Activated T-helper 1 cell treated with anti-CD3 and anti-CD28 coated beads, Interleukin-12 subunit alpha, Interleukin-12 subunit beta, Interleukin-2, Interleukin-4 antibody, amounts not matched to agents 30 ng/mL and 10 ng/mL and 1 ng/mL, durations not matched to agents 14 hours and 24 hours and 36 hours (primary cell): Measurements from ENCODE around the gene ATOH8. TPM values are rescaled to one million over a fixed set of nuclear protein-coding genes. Genes with fewer than 3 reads are reported as not detected.

Source experiments
- DNase-seq: peaks from one replicate; pipeline ENCODE4 v3.0.0; 2021; ENCODE audit warnings: low spot score
- H3K27ac Mint-ChIP-seq: one replicate; pipeline ENCODE4 v1.8.0; 2021; ENCODE audit warnings: mild to moderate bottlenecking, mixed read lengths
- H3K27me3 Mint-ChIP-seq: one replicate; pipeline ENCODE4 v1.8.0; 2022; ENCODE audit warnings: mild to moderate bottlenecking, moderate library complexity, mixed read lengths; ENCODE audit not compliant: insufficient read depth
- H3K36me3 Mint-ChIP-seq: one replicate; pipeline ENCODE4 v1.8.0; 2021; ENCODE audit warnings: low read depth, mixed read lengths
- H3K4me1 Mint-ChIP-seq: one replicate; pipeline ENCODE4 v1.8.0; 2021; ENCODE audit warnings: low read depth, mixed read lengths
- H3K4me3 Mint-ChIP-seq: one replicate; pipeline ENCODE4 v1.8.0; 2021; ENCODE audit warnings: mild to moderate bottlenecking, moderate library complexity, mixed read lengths
- H3K9me3 Mint-ChIP-seq: one replicate; pipeline ENCODE4 v1.8.0; 2021; ENCODE audit warnings: mixed read lengths
- intact Hi-C: fragments of 100-400 bp; cut with micrococcal nuclease; formaldehyde crosslinking; loops from one replicate; pipeline ENCODE4 v1.15.1; 2024
- total RNA-seq: library from RNA; stranded (reverse); gene quantifications from 2 replicates; pipeline ENCODE4 v1.2.3, GENCODE V29; 2022

Gene ATOH8
- total RNA-seq, 1 donor from 2014 or later, result 0.47 TPM

GRCh38 chr2:85795331-85796045 is 41.7 kb downstream of the ATOH8 start:
- intact Hi-C loops, result no loop called here
- Mint-ChIP-seq H3K4me1 (no peaks in the 10 kb centered on the region), H3K27ac (no peak overlapping the region), H3K27me3 (peaks cover 10% of the 10 kb centered on the region), H3K9me3 (no peaks in the 10 kb centered on the region), H3K36me3 (no peaks in the 10 kb centered on the region), H3K4me3 (no peak overlapping the region)
- DNase-seq, result no peak

GRCh38 chr2:85796046-85796340 is 42.2 kb downstream of the ATOH8 start:
- Mint-ChIP-seq H3K27ac (no peak overlapping the region), H3K27me3 (peaks cover 10% of the 10 kb centered on the region), H3K36me3 (no peaks in the 10 kb centered on the region), H3K4me1 (no peaks in the 10 kb centered on the region), H3K4me3 (no peak overlapping the region), H3K9me3 (peaks cover 4% of the 10 kb centered on the region)
- DNase-seq, result no peak
- intact Hi-C loops, result no loop called here

DNA sequence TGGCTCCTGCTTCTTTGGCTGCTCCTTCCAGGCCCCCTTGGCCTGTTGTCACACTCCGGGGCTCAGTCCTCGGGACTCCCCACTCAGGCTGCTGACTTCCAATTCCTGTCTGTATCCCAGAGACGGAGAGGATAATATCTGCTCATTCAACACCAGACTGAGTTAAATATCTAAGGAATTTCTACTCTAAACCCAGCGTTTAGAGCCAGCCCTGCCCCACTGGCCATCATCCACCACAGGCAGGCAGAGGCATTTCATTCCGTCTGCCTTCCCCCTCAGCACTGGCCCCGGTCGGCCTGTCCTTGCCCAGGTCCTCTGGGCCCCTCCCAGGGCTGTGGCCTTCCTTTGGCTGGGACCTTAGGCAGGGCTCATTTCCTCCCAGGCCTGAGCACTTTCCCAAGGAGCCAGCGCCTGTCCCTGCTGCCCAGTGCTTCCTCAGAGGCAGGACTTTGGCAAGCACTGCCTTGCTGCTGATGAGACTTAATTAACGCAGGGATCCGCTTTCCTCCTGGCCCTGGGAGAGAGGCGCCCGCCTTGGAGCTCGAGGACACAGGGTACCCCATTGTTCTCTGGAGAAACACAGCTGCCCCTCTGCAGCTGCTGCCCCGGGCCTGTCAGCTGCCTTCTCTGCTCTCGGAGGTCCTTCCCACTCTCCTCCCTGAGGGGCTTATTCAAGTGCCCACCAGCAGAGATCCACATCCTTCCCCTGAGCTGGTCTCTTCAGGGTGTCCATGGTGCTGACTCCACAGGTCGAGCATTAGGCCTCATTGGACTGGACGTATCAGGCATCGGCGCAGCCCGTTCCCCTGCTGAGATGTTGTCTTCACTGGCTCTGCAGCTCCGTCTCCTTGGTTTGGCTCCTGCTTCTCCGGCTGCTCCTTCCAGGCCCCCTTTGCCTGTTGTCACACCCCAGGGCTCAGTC is 42.8 kb downstream of the ATOH8 start:
- no peak overlapping the region for H3K27ac Mint-ChIP-seq
- intact Hi-C loops, result no loop called here
- H3K36me3 Mint-ChIP-seq, result no peaks in the 10 kb centered on the region
- no peak for DNase-seq
- no peak overlapping the region for H3K4me3 Mint-ChIP-seq
- no peaks in the 10 kb centered on the region for H3K4me1 Mint-ChIP-seq
- peaks cover 5% of the 10 kb centered on the region for H3K9me3 Mint-ChIP-seq
- H3K27me3 Mint-ChIP-seq, result peaks cover 10% of the 10 kb centered on the region

- H3K36me3 Mint-ChIP-seq, result no peaks in the 10 kb centered on the region
- no peak overlapping the region for H3K4me3 Mint-ChIP-seq
- no peak for DNase-seq
- H3K9me3 Mint-ChIP-seq, result peaks cover 5% of the 10 kb centered on the region
- H3K27ac Mint-ChIP-seq, result no peak overlapping the region
- no peaks in the 10 kb centered on the region for H3K4me1 Mint-ChIP-seq
- H3K27me3 Mint-ChIP-seq, result peaks cover 10% of the 10 kb centered on the region
- intact Hi-C loops, result no loop called here
These were observed 43.5 kb downstream of the ATOH8 start for GRCh38 chr2:85797263-85797660.

- H3K4me3 Mint-ChIP-seq, result no peak overlapping the region
- H3K27ac Mint-ChIP-seq, result no peak overlapping the region
- DNase-seq, result no peak
- no peaks in the 10 kb centered on the region for H3K4me1 Mint-ChIP-seq
- H3K9me3 Mint-ChIP-seq, result peaks cover 5% of the 10 kb centered on the region
- no peaks in the 10 kb centered on the region for H3K36me3 Mint-ChIP-seq
- peaks cover 10% of the 10 kb centered on the region for H3K27me3 Mint-ChIP-seq
- intact Hi-C loops, result no loop called here
These were observed 44.1 kb downstream of the ATOH8 start for GRCh38 chr2:85797921-85798320.

DNA sequence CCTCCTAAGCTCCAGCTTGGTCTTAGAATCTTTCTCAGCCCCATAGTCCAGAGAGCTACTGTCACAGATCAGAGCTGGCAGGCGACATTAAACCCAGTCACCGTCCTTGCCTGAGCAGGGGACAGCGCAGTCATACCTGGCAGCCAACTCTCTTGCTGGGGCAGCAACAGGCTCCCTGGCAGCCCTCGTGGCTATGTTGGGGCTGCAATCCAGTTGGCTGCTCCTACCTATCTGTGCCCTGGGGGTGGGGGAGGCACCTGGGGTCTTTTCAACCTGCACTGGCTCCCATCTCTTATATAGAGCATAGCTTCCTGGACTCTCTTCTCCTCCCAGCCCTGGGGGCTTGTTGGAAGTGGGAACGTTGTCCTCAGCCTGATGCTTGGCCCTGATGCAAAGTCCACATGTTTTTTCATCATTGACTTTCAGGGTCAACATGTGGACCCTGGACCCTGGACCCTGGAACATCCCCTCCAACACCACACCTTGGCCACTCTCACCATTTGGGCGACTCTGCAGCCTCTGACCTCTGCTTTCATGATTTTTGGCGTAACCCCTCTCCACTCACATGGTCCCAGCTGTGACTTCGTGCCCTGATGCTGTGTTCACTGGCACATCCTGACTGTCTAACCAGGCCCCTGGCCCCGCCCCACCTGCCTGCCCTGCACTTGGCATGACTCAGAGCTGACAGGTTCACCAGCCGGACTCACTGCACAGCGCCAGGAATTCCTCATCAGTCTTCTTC is 45.6 kb downstream of the ATOH8 start:
- Mint-ChIP-seq H3K4me1 (peaks cover 7% of the 10 kb centered on the region), H3K27ac (no peak overlapping the region), H3K9me3 (peaks cover 5% of the 10 kb centered on the region), H3K27me3 (peaks cover 8% of the 10 kb centered on the region), H3K36me3 (no peaks in the 10 kb centered on the region), H3K4me3 (no peak overlapping the region)
- intact Hi-C loops, result no loop called here
- DNase-seq, result no peak

GRCh38 chr2:85800586-85800985 is 46.8 kb downstream of the ATOH8 start:
- H3K27ac Mint-ChIP-seq, result no peak overlapping the region
- H3K36me3 Mint-ChIP-seq, result no peaks in the 10 kb centered on the region
- H3K9me3 Mint-ChIP-seq, result peaks cover 5% of the 10 kb centered on the region
- peaks cover 8% of the 10 kb centered on the region for H3K27me3 Mint-ChIP-seq
- intact Hi-C loops, result no loop called here
- H3K4me1 Mint-ChIP-seq, result peaks cover 13% of the 10 kb centered on the region
- H3K4me3 Mint-ChIP-seq, result no peak overlapping the region
- DNase-seq, result no peak

DNA sequence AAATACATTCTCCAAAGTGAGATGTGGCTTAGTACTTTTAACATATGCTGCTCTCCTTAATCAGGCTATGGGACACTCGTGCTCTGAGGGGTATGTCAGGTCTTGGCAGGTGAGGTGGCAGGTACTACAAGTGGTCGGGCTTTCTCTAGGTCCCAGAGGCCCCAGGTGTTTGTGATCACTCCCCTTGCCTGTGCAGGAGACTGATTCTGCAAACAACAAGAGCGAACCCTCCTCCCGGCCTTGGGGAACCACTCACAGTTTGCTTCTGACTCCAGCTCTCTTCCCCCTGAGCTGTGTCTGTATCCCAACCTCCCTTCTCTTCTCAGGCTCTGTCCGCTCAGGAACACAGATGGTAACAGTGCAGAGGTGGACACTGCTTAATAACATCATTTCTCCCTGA is 48.1 kb downstream of the ATOH8 start:
- DNase-seq, result no peak
- peaks cover 13% of the 10 kb centered on the region for H3K4me1 Mint-ChIP-seq
- peaks cover 13% of the 10 kb centered on the region for H3K27me3 Mint-ChIP-seq
- intact Hi-C loops, result no loop called here
- peaks cover 5% of the 10 kb centered on the region for H3K9me3 Mint-ChIP-seq
- no peaks in the 10 kb centered on the region for H3K36me3 Mint-ChIP-seq
- H3K4me3 Mint-ChIP-seq, result no peak overlapping the region
- no peak overlapping the region for H3K27ac Mint-ChIP-seq

- DNase-seq, result no peak
- Mint-ChIP-seq H3K27me3 (peaks cover 12% of the 10 kb centered on the region), H3K4me1 (peaks cover 13% of the 10 kb centered on the region), H3K36me3 (no peaks in the 10 kb centered on the region), H3K27ac (no peak overlapping the region), H3K4me3 (no peak overlapping the region), H3K9me3 (peaks cover 5% of the 10 kb centered on the region)
- intact Hi-C loops, result no loop called here
These were observed 48.7 kb downstream of the ATOH8 start for GRCh38 chr2:85802354-85803103.

DNA sequence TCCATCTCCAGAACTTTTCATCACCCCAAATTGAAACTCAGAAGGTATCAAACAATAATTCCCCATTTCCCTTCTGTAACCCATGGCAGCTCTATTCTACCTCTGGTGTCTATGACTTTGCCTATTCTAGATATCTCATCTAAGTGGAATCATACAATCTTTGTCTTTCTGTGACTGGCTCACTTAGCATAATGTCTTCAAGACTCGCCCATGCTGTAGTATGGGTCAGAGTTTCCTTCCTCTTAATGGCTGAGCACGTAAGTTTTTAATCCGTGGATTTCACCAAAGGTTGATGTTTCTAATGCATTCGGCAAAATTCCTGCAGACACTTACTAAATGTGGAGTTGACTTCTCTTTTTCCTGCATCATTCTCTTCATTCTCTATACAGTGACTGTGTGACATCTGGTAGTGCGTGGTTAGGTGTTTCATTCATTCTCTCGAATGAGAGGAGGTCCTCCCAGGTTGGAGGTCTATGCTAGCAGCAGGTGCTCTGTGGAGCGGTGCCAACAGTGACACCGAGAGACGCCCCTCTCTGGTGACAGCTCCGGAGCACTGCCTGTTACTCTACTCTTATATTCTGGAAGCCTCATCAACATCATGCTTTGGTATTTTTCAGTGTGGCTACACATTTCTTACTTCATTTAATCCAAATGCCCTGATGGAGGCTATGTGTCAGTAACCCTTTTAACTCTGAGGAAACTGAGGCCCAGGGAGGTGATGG is 50.1 kb downstream of the ATOH8 start:
- Mint-ChIP-seq H3K4me3 (no peak overlapping the region), H3K27me3 (peaks cover 10% of the 10 kb centered on the region), H3K36me3 (no peaks in the 10 kb centered on the region), H3K9me3 (peaks cover 5% of the 10 kb centered on the region), H3K27ac (no peak overlapping the region), H3K4me1 (peaks cover 13% of the 10 kb centered on the region)
- intact Hi-C loops, result loop anchor here (1.0 to 2.0 kb wide), 3 partner anchors 54 to 125 kb away; no protein-coding TSS in a partner anchor
- no peak for DNase-seq

- H3K4me3 Mint-ChIP-seq, result no peak overlapping the region
These were observed 50.8 kb downstream of the ATOH8 start for GRCh38 chr2:85804583-85804982.

More at GRCh38 chr2:85804583-85804982, 50.8 kb downstream of the ATOH8 start:
- intact Hi-C loops, result loop anchor here (1.0 to 2.0 kb wide), 3 partner anchors 54 to 126 kb away; no protein-coding TSS in a partner anchor
- peak; percentile 10 for DNase-seq
- Mint-ChIP-seq H3K4me1 (peaks cover 13% of the 10 kb centered on the region), H3K27me3 (peaks cover 15% of the 10 kb centered on the region), H3K36me3 (no peaks in the 10 kb centered on the region), H3K27ac (no peak overlapping the region), H3K9me3 (peaks cover 5% of the 10 kb centered on the region)
